Trophoblast cell (in vitro differentiated cells and primary cell): ENCODE results near the gene ZNF333.

Experiments
- DNase-seq, 2 donors: peaks; one replicate each; pipeline ENCODE4 v3.0.0-alpha.2; 2016
- H2AFZ ChIP-seq: 2 replicates; pipeline ENCODE4 v1.6.1; 2013; ENCODE audit warnings: low read length, moderate library complexity, mild to moderate bottlenecking; ENCODE audit not compliant: insufficient read depth, poor library complexity
- H2AK5ac ChIP-seq: 2 replicates; pipeline ENCODE4 v1.6.1; 2013; ENCODE audit warnings: mild to moderate bottlenecking, low read length
- H2BK120ac ChIP-seq: 2 replicates; pipeline ENCODE4 v1.6.1; 2013; ENCODE audit warnings: low read length, mild to moderate bottlenecking, moderate library complexity; ENCODE audit not compliant: insufficient read depth, poor library complexity
- H2BK12ac ChIP-seq: 2 replicates; pipeline ENCODE4 v1.6.1; 2013; ENCODE audit warnings: mild to moderate bottlenecking, low read length, moderate library complexity
- H2BK5ac ChIP-seq: 2 replicates; pipeline ENCODE4 v1.6.1; 2013; ENCODE audit warnings: low read length, low read depth, moderate library complexity, mild to moderate bottlenecking; ENCODE audit not compliant: poor library complexity
- H3K14ac ChIP-seq: 2 replicates; pipeline ENCODE4 v1.6.1; 2013; ENCODE audit warnings: mild to moderate bottlenecking, low read length
- H3K18ac ChIP-seq: 2 replicates; pipeline ENCODE4 v1.6.1; 2013; ENCODE audit warnings: mild to moderate bottlenecking, low read length
- H3K23ac ChIP-seq: 2 replicates; pipeline ENCODE4 v1.6.1; 2013; ENCODE audit warnings: low read length
- H3K27ac ChIP-seq: 2 replicates; pipeline ENCODE4 v1.5.1; 2013; ENCODE audit warnings: low read depth, mild to moderate bottlenecking, inconsistent platforms, low read length, moderate library complexity
- H3K27me3 ChIP-seq: 2 replicates; pipeline ENCODE4 v1.6.1; 2013; ENCODE audit warnings: inconsistent platforms, mild to moderate bottlenecking, low read length, moderate library complexity; ENCODE audit not compliant: insufficient read depth
- H3K36me3 ChIP-seq, 2 experiments: 1 replicate in 1 of 2; 2 replicates in 1 of 2; pipeline ENCODE4 v1.6.1; 2013; ENCODE audit warnings: low read length in 2 of 2, mild to moderate bottlenecking in 2 of 2, moderate library complexity in 1 of 2; ENCODE audit not compliant: insufficient read depth in 2 of 2, control insufficient read depth in 1 of 2
- H3K4ac ChIP-seq: 2 replicates; pipeline ENCODE4 v1.6.1; 2013; ENCODE audit warnings: low read depth, mild to moderate bottlenecking, low read length, moderate library complexity
- H3K4me1 ChIP-seq, 2 experiments: 1 replicate in 1 of 2; 2 replicates in 1 of 2; pipeline ENCODE4 v1.6.1; 2013; ENCODE audit warnings: low read length in 2 of 2, mild to moderate bottlenecking in 2 of 2, moderate library complexity in 1 of 2; ENCODE audit not compliant: insufficient read depth in 2 of 2, control insufficient read depth in 1 of 2
- H3K4me2 ChIP-seq: 2 replicates; pipeline ENCODE4 v1.6.1; 2013; ENCODE audit warnings: inconsistent platforms, mild to moderate bottlenecking, low read length, moderate library complexity
- H3K4me3 ChIP-seq: 2 replicates; pipeline ENCODE4 v1.5.1; 2013; ENCODE audit warnings: mild to moderate bottlenecking, low read depth, low read length, inconsistent platforms
- H3K79me1 ChIP-seq: one replicate; pipeline ENCODE4 v1.6.1; 2013; ENCODE audit warnings: low read length
- H3K79me2 ChIP-seq: 2 replicates; pipeline ENCODE4 v1.6.1; 2013; ENCODE audit warnings: low read length, mild to moderate bottlenecking; ENCODE audit not compliant: control insufficient read depth, insufficient read depth, poor library complexity
- H3K9ac ChIP-seq: 2 replicates; pipeline ENCODE4 v1.6.1; 2013; ENCODE audit warnings: mild to moderate bottlenecking, low read length
- H3K9me3 ChIP-seq: 2 replicates; pipeline ENCODE4 v1.6.1; 2013; ENCODE audit warnings: low read depth, mild to moderate bottlenecking, control low read depth, inconsistent platforms, low read length; ENCODE audit not compliant: insufficient read depth
- H4K12ac ChIP-seq: 2 replicates; pipeline ENCODE4 v1.6.1; 2013; ENCODE audit warnings: low read depth, mild to moderate bottlenecking, low read length, moderate library complexity
- H4K8ac ChIP-seq: 2 replicates; pipeline ENCODE4 v1.6.1; 2013; ENCODE audit warnings: low read depth, mild to moderate bottlenecking, low read length, moderate library complexity
- H4K91ac ChIP-seq: one replicate; pipeline ENCODE4 v1.6.1; 2013; ENCODE audit warnings: low read depth, mild to moderate bottlenecking, low read length, moderate library complexity
- WGBS: extraction: QIAGEN DNeasy Blood & Tissue Kit; methylation state at CpG from one replicate; pipeline ENCODE4 v1.1.7; 2013; ENCODE audit warnings: missing lambda C conversion rate; ENCODE audit not compliant: insufficient read length, insufficient coverage; ENCODE audit errors: extremely low coverage; 5-methylcytosine and 5-hydroxymethylcytosine counted together

Gene ZNF333

DNA sequence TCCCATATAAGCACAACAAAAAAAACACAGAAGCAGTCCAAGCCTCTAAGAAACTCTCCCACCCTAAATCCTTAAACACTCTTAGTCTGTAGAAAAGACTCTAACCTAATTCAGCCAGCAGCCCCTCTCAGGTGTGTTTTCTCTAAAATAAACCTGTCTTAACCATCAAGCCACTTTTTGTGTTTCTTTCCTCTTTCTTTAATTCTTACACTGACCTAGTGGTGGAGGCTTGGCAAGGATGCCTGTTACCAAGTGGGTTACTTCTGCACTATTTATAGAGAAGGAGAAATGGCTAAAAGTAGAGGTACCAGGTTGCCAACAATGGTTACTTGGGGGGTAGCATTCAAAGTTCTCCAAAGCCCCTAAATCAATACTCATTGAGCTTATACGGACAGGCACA is 43.7 kb downstream of the ZNF333 start:
- no peak overlapping the region for H3K18ac ChIP-seq
- no peak overlapping the region for H4K91ac ChIP-seq
- no peak overlapping the region for H3K27ac ChIP-seq
- H3K79me2 ChIP-seq, result no peaks in the 10 kb centered on the region
- H3K36me3 ChIP-seq, result no peaks in the 10 kb centered on the region
- no peak overlapping the region for H3K9ac ChIP-seq
- H2BK5ac ChIP-seq, result no peak overlapping the region
- H3K79me1 ChIP-seq, result no peaks in the 10 kb centered on the region
- no peak overlapping the region for H3K4ac ChIP-seq
- no peak overlapping the region for H3K4me3 ChIP-seq
- no peak for DNase-seq
- WGBS, result no CpG with 5 or more reads among the region's 1 CpG
- H3K27me3 ChIP-seq, result no peaks in the 10 kb centered on the region
- no peak overlapping the region for H2AFZ ChIP-seq
- H3K23ac ChIP-seq, result no peak overlapping the region
- H2BK12ac ChIP-seq, result no peak overlapping the region
- H4K12ac ChIP-seq, result no peak overlapping the region
- H3K4me1 ChIP-seq, result no peaks in the 10 kb centered on the region
- no peak overlapping the region for H3K14ac ChIP-seq
- peaks cover 20% of the 10 kb centered on the region for H3K9me3 ChIP-seq
- H3K4me2 ChIP-seq, result no peak overlapping the region
- no peak overlapping the region for H4K8ac ChIP-seq
- H2BK120ac ChIP-seq, result no peak overlapping the region
- H2AK5ac ChIP-seq, result no peak overlapping the region

DNA sequence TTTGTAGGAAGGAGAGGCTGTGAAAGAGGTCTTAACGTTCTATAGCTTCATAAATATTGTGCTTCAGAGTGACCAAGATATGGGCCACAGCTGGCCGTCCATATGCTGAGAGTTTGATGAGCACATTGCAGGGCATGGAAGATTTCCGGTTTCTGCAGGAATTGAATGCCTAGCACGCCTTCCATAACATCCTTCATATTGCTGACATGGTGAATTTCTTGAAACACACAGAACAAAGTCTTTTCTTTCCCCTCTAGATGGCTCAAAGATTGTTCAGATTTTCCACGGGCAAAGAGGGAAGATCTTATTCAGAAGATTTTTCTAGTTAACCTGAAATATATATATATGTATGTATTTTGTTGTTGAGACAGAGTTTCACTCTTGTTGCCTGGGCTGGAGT is 46.1 kb downstream of the ZNF333 start:
- Histone ChIP-seq H3K4ac (no peak overlapping the region), H4K91ac (no peak overlapping the region), H3K9me3 (peaks cover 15% of the 10 kb centered on the region), H2AFZ (no peak overlapping the region), H3K23ac (no peak overlapping the region), H3K27ac (no peak overlapping the region), H3K79me1 (no peaks in the 10 kb centered on the region), H3K36me3 (no peaks in the 10 kb centered on the region), H3K9ac (no peak overlapping the region), H3K27me3 (no peaks in the 10 kb centered on the region), H3K4me3 (no peak overlapping the region), H2BK5ac (no peak overlapping the region), H2BK12ac (no peak overlapping the region), H3K18ac (no peak overlapping the region), H3K14ac (no peak overlapping the region), H2AK5ac (no peak overlapping the region), H4K8ac (no peak overlapping the region), H3K4me1 (no peaks in the 10 kb centered on the region), H2BK120ac (no peak overlapping the region), H4K12ac (no peak overlapping the region), H3K4me2 (no peak overlapping the region), H3K79me2 (no peaks in the 10 kb centered on the region)
- DNase-seq, result peak in 1 of 2 donors; percentile 39
- no CpG with 5 or more reads among the region's 5 CpGs for WGBS

- no peak overlapping the region for H4K91ac ChIP-seq
- H3K18ac ChIP-seq, result no peak overlapping the region
- H2BK120ac ChIP-seq, result no peak overlapping the region
- H3K79me1 ChIP-seq, result no peaks in the 10 kb centered on the region
- H3K79me2 ChIP-seq, result no peaks in the 10 kb centered on the region
- WGBS, result no CpG with 5 or more reads among the region's 4 CpGs
- H4K8ac ChIP-seq, result no peak overlapping the region
- no peak overlapping the region for H3K9ac ChIP-seq
- H3K27me3 ChIP-seq, result no peaks in the 10 kb centered on the region
- no peak overlapping the region for H3K27ac ChIP-seq
- no peak overlapping the region for H3K4ac ChIP-seq
- H2BK5ac ChIP-seq, result no peak overlapping the region
- peaks cover 0 to 2% of the 10 kb centered on the region in 2 experiments for H3K36me3 ChIP-seq
- no peak overlapping the region for H2AFZ ChIP-seq
- no peak overlapping the region for H3K4me3 ChIP-seq
- peaks cover 9% of the 10 kb centered on the region for H3K9me3 ChIP-seq
- no peak overlapping the region for H2AK5ac ChIP-seq
- H3K4me2 ChIP-seq, result no peak overlapping the region
- no peaks in the 10 kb centered on the region for H3K4me1 ChIP-seq
- DNase-seq, result no peak
- H2BK12ac ChIP-seq, result no peak overlapping the region
- H4K12ac ChIP-seq, result no peak overlapping the region
- H3K23ac ChIP-seq, result no peak overlapping the region
- H3K14ac ChIP-seq, result no peak overlapping the region
Observed at GRCh38 chr19:14746886-14747285, 57.0 kb downstream of the ZNF333 start.

- H3K18ac ChIP-seq, result no peak overlapping the region
- H3K9me3 ChIP-seq, result peaks cover 1% of the 10 kb centered on the region
- no peak overlapping the region for H3K9ac ChIP-seq
- H2AK5ac ChIP-seq, result no peak overlapping the region
- H2BK5ac ChIP-seq, result no peak overlapping the region
- WGBS, result no CpG with 5 or more reads among the region's 6 CpGs
- H2BK120ac ChIP-seq, result no peak overlapping the region
- no peak overlapping the region for H2BK12ac ChIP-seq
- H3K4me2 ChIP-seq, result no peak overlapping the region
- H3K4me3 ChIP-seq, result no peak overlapping the region
- H3K79me1 ChIP-seq, result no peaks in the 10 kb centered on the region
- peaks cover 0 to 2% of the 10 kb centered on the region in 2 experiments for H3K36me3 ChIP-seq
- no peak overlapping the region for H3K27ac ChIP-seq
- H3K14ac ChIP-seq, result no peak overlapping the region
- no peak overlapping the region for H4K8ac ChIP-seq
- H3K79me2 ChIP-seq, result no peaks in the 10 kb centered on the region
- no peak overlapping the region for H4K91ac ChIP-seq
- no peak overlapping the region for H2AFZ ChIP-seq
- no peak overlapping the region for H4K12ac ChIP-seq
- no peaks in the 10 kb centered on the region for H3K27me3 ChIP-seq
- H3K4ac ChIP-seq, result no peak overlapping the region
- no peak overlapping the region for H3K23ac ChIP-seq
- no peaks in the 10 kb centered on the region for H3K4me1 ChIP-seq
- no peak for DNase-seq
Observed at GRCh38 chr19:14748601-14749000, 58.8 kb downstream of the ZNF333 start.
